Adipose tissue (tissue), 3 donors: ENCODE data around the gene WIPF3. TPM values are rescaled to one million over a fixed set of nuclear protein-coding genes. Genes with fewer than 3 reads are reported as not detected.
"Not testable (repeated sequence)": the region's sequence is repeated elsewhere in the genome, so short reads cannot be mapped to it uniquely, and the experiment has no call there.

Experiments used
- H3K27ac ChIP-seq: one replicate; pipeline ENCODE4 v1.5.1; 2013; ENCODE audit warnings: low read depth, low read length
- WGBS, 3 donors: extraction: QIAGEN DNeasy Blood & Tissue Kit; methylation state at CpG; one replicate each; pipeline ENCODE4 v1.1.7; 2013; 5-methylcytosine and 5-hydroxymethylcytosine counted together
- polyA plus RNA-seq, 3 donors: library from polyadenylated mRNA; stranded (reverse); fragments of 200-250 nt; gene quantifications; one replicate each; pipeline ENCODE4 v1.2.3, GENCODE V29; 2013
- donor health status: healthy with polysubstance abuse.
- donor health status: Bipolar disorder and iron deficiency.
- donor health status: healthy.

Gene WIPF3
- polyA plus RNA-seq, 3 donors: 0.93 to 1.2 (median 1.1) TPM

DNA sequence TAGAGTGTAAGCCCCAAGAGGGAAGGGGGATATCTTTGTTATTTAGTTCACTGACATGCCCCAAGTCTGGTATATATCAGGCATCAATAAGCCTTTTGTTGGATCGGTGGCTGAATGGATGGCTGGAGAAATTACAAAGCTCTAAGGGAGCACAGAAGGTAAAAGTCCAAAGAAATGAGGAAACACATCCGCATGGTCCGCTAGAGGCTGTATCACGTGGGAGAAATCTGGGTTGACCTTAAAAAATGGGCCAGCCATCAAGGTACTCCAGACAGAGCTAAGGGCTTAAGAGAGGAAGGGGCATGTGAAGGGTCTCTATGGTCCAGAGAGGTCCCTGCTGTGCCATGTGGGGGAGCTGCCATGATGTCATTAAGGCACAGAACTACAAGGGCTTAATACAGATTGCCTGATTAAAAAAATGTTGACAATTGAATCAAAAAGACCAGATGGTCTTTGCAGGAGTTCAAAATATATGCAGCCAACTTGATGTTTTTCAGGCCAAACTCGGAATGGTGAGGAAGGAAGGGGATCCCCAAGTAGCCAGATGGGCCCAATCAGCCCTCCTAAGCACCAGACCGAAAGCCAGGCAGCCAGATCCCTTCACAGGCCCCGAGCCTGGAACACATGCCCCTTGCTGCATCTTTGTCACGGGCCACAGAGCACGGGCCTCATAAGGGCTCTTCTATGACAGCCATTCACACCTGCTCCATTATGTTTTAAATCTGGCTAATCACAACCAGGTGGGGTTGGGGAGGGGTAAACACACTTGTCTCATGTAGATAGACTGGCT, 151.4 kb downstream of the WIPF3 start:
- 86 to 91% (median 91%) methylated on average over 9 of the region's 9 CpGs for WGBS, 3 donors
- H3K27ac ChIP-seq: no peak overlapping the region

- 93 to 94% (median 93%) methylated on average over 8 of the region's 8 CpGs for WGBS, 3 donors
- H3K27ac ChIP-seq: no peak overlapping the region
These were observed 152.5 kb downstream of the WIPF3 start for GRCh38 chr7:29958667-29959358.

DNA sequence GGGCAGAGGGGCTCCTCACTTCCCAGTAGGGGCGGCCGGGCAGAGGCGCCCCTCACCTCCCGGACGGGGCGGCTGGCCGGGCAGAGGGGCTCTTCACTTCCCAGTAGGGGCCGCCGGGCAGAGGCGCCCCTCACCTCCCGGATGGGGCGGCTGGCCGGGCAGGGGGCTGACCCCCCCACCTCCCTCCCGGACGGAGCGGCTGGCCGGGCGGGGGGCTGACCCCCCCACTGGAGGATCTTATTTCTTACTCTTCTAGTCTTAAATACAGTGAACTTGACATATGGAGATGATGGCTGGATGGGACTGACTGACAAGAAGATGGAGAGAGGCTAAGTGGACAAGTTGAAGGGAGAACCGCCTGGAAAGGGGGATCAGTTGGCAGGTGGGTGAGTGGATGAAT, 155.3 kb downstream of the WIPF3 start:
- 93 to 99% (median 99%) methylated on average over 6 to 12 of the region's 19 CpGs for WGBS, 3 donors
- not testable (repeated sequence) for H3K27ac ChIP-seq

GRCh38 chr7:29962035-29962434, 155.7 kb downstream of the WIPF3 start:
- 92 to 100% (median 98%) methylated on average over 1 of the region's 1 CpG for WGBS, 3 donors
- no peak overlapping the region for H3K27ac ChIP-seq

- 83 to 89% (median 85%) methylated on average over 3 of the region's 3 CpGs for WGBS, 3 donors
- no peak overlapping the region for H3K27ac ChIP-seq
These were observed 158.7 kb downstream of the WIPF3 start for GRCh38 chr7:29965030-29965429.

Other genes starting within 250 kb of the WIPF3 start
- 1 to 10 TPM; 1.1 to 3.3 (median 1.6) TPM for gene PRR15, start 242.7 kb upstream of the WIPF3 start, polyA plus RNA-seq
- 10 to 100 TPM in 2 of 3 donors, 1 to 10 TPM in 1; 9.0 to 33.5 (median 14.7) TPM for gene SCRN1, start 183.3 kb downstream of the WIPF3 start, polyA plus RNA-seq
- 1 to 10 TPM; 3.1 to 4.5 (median 3.7) TPM for gene FKBP14, start 220.2 kb downstream of the WIPF3 start, polyA plus RNA-seq
- gene PLEKHA8, start 221.9 kb downstream of the WIPF3 start, polyA plus RNA-seq: 1 to 10 TPM; 2.1 to 3.5 (median 3.0) TPM